WI38 (cell line): ENCODE measurements around the gene MSI2.

ENCODE experiments used
- H3K4me3 ChIP-seq: 2 replicates; pipeline ENCODE4 v1.5.1; 2011; ENCODE audit warnings: low read depth, mild to moderate bottlenecking, control low read depth, low read length
- CTCF ChIP-seq: IDR thresholded peaks from 2 replicates; pipeline ENCODE4 v1.5.1; 2012; ENCODE audit warnings: low read depth, mild to moderate bottlenecking, control low read depth, low read length

MSI2 gene

GRCh38 chr17:57724026-57724728, 467.9 kb downstream of the MSI2 start:
- TF ChIP-seq CTCF: no peak
- H3K4me3 ChIP-seq: no peak overlapping the region

GRCh38 chr17:57724729-57725125, 468.4 kb downstream of the MSI2 start:
- TF ChIP-seq CTCF: no peak
- H3K4me3 ChIP-seq: no peak overlapping the region

GRCh38 chr17:57726213-57726790, 470.0 kb downstream of the MSI2 start:
- no peak overlapping the region for H3K4me3 ChIP-seq

GRCh38 chr17:57726838-57727237, 470.5 kb downstream of the MSI2 start:
- no peak overlapping the region for H3K4me3 ChIP-seq
- no peak for TF ChIP-seq CTCF

More at GRCh38 chr17:57726213-57726790, 470.0 kb downstream of the MSI2 start:
- TF ChIP-seq CTCF: no peak

GRCh38 chr17:57727630-57728175, 471.4 kb downstream of the MSI2 start:
- TF ChIP-seq CTCF: no peak
- H3K4me3 ChIP-seq: no peak overlapping the region

GRCh38 chr17:57730026-57730701, 473.8 kb downstream of the MSI2 start:
- no peak overlapping the region for H3K4me3 ChIP-seq
- TF ChIP-seq CTCF: no peak

GRCh38 chr17:57732062-57732461, 475.7 kb downstream of the MSI2 start:
- TF ChIP-seq CTCF: no peak
- no peak overlapping the region for H3K4me3 ChIP-seq
